ENCODE data around the gene CAP1.

The CAP1 gene

GRCh38 chr1:40058453-40059337 is 18.2 kb downstream of the CAP1 start:
- H3K4me3 ChIP-seq (ENCODE audit: low read depth, low read length), result no peak overlapping the region
- TF ChIP-seq, protein P1, sequence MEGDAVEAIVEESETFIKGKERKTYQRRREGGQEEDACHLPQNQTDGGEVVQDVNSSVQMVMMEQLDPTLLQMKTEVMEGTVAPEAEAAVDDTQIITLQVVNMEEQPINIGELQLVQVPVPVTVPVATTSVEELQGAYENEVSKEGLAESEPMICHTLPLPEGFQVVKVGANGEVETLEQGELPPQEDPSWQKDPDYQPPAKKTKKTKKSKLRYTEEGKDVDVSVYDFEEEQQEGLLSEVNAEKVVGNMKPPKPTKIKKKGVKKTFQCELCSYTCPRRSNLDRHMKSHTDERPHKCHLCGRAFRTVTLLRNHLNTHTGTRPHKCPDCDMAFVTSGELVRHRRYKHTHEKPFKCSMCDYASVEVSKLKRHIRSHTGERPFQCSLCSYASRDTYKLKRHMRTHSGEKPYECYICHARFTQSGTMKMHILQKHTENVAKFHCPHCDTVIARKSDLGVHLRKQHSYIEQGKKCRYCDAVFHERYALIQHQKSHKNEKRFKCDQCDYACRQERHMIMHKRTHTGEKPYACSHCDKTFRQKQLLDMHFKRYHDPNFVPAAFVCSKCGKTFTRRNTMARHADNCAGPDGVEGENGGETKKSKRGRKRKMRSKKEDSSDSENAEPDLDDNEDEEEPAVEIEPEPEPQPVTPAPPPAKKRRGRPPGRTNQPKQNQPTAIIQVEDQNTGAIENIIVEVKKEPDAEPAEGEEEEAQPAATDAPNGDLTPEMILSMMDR (conservative IDR thresholded peaks at IDR 0.05; ENCODE audit: low read depth, low read length), result no peak
- DNase-seq (ENCODE audit: low read depth), result no peak

DNA sequence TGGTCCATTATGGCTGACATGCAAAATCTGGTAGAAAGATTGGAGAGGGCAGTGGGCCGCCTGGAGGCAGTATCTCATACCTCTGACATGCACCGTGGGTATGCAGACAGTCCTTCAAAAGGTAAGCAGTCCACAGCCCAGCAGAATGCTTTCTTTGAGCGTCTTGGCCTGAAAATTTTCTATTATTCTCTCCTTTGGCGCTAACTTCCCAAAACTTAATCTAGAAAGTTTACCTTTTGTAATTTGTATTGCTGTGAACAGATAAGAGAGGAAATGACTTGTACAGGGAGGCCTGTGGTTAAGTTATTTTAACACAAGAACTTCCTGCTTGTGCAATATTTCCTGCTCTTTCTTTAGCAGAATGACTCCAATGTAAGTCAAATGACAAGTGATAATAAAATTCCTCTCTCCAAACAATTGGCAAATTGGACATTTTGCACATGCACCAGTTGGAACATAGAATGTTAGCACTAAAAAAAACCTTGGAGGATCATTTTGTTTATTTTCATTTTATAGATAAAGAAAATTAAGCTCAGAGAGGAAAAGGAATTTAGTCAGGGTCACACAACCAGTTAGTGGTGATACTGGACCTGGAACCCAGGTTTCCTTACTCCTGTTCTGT is 18.9 kb downstream of the CAP1 start:
- H3K4me3 ChIP-seq (ENCODE audit: low read depth, low read length), result no peak overlapping the region
- peak; percentile 71 for DNase-seq (ENCODE audit: low read depth)
- TF ChIP-seq, protein P1 (conservative IDR thresholded peaks at IDR 0.05; ENCODE audit: low read depth, low read length), result peak; percentile 30

DNA sequence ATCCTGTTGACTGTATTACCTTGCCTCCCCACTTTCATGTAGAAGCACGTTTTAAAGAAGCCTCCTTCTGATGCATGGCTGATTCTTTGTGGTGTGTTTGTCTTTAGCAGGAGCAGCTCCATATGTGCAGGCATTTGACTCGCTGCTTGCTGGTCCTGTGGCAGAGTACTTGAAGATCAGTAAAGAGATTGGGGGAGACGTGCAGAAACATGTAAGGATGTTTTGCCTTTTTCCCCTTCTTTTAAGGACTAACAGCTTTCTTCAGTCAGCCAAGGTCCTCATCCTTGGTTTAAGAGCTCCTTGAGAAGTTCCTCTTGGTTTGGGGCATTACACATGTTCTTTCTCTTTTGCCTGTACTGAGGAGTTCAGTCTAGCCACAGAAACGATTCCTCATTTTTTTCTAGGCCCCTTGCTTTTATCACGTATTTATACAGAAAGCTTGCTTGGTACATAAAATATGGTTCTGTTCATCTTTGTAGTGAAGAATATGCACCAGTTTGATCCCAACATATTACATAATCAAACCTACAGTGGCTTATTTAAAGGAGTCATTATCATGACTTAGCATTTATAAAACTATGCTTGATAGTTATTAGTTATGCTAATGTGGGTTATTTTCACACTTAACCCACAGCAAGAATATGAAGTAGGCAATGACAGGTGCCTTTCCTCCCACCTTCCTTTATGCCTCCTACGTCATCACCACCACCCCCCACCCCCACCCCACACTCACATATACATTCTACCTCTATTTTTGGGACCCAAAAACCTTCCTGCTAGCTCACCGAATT is 19.6 kb downstream of the CAP1 start:
- TF ChIP-seq, protein P1 (conservative IDR thresholded peaks at IDR 0.05; ENCODE audit: low read depth, low read length), result no peak
- DNase-seq (ENCODE audit: low read depth), result no peak
- H3K4me3 ChIP-seq (ENCODE audit: low read depth, low read length), result no peak overlapping the region

GRCh38 chr1:40064797-40065499 is 24.4 kb downstream of the CAP1 start:
- TF ChIP-seq, protein P1 (conservative IDR thresholded peaks at IDR 0.05; ENCODE audit: low read depth, low read length), result no peak
- DNase-seq (ENCODE audit: low read depth), result no peak

DNA sequence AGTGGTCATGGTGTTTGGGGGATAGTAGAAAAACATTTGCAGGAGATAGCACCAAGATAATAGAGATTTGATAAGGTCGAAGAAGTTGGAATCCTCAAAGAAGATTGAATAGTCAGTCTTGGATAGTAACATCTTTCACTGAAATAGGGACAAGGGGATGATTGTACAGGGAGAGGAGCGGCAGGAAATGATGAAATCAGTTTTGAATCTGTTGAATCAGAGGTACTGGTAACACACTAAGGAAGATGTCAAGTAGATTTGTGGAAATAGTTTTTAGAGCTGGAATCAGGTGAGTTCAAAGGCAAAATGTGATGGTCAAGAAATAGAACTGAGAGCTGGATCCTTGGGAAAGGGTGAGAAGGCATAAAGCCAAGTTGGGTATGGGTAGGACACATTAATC is 26.5 kb downstream of the CAP1 start:
- TF ChIP-seq, protein P1 (conservative IDR thresholded peaks at IDR 0.05; ENCODE audit: low read depth, low read length), result no peak

More at GRCh38 chr1:40064797-40065499, 24.4 kb downstream of the CAP1 start:
- H3K4me3 ChIP-seq (ENCODE audit: low read depth, low read length), result no peak overlapping the region

GRCh38 chr1:40067851-40068250 is 27.3 kb downstream of the CAP1 start:
- H3K4me3 ChIP-seq (ENCODE audit: low read depth, low read length), result no peak overlapping the region
- no peak for DNase-seq (ENCODE audit: low read depth)
- TF ChIP-seq, protein P1 (conservative IDR thresholded peaks at IDR 0.05; ENCODE audit: low read depth, low read length), result no peak

More for the DNA sequence above, 26.5 kb downstream of the CAP1 start:
- DNase-seq (ENCODE audit: low read depth), result peak; percentile 26
- no peak overlapping the region for H3K4me3 ChIP-seq (ENCODE audit: low read depth, low read length)

Data from choroid plexus epithelial cell (primary cell).